ENCODE data around the gene TJAP1. TPM values are rescaled to one million over a fixed set of nuclear protein-coding genes. Genes with fewer than 3 reads are reported as not detected.
A peak's percentile ranks its signal among the peaks of the same experiment; 100 is the strongest.
"Not testable (repeated sequence)": the region's sequence is repeated elsewhere in the genome, so short reads cannot be mapped to it uniquely, and the experiment has no call there.

Gene TJAP1
- total and polyA plus RNA-seq, 7 experiments from 2014 or later, result 8.2 to 55.2 (median 31.6) TPM

DNA sequence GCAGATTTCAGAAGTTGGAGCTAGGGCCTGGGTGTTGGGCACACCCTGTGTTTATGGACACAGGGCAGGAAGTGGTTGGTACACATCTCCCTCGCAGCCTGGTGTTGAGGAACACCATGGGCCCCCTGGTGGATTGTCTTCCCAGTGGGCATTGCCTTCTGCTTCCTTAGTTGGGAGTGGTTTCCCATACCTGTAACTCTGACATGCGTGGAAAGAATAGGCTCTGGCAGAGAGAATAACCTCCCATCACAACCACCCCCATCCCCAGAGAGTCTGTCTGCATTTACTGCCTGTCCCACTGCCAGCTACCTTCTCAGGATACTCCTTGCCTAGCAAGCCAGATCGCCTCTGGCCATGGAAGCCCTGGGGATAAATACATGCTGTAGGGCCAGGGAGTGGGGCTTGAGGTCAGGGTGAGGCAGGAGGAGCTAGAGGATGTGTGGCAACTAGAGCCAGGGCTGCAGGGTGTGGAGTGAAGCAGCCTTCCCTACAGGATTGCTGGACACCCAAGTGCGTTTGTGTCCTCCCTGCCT lies 18.1 kb downstream of the TJAP1 start:
- Mint-ChIP-seq H3K4me1 (peaks cover 15 to 38% (median 27%) of the 10 kb centered on the region in 7 donors), H3K27ac (peak overlapping the region; percentile 51 to 88 (median 80)), H3K9me3 (no peaks in the 10 kb centered on the region), H3K27me3 (no peaks in the 10 kb centered on the region), H3K4me3 (peak overlapping the region in 9 of 10 donors; percentile 12 to 71 (median 53)), H3K36me3 (peaks cover 0 to 12% (median 0%) of the 10 kb centered on the region in 5 donors)
- CTCF ChIA-PET, result interaction anchor here (0.7 to 1.5 kb wide), 9 partner anchors 9 to 267 kb away, joined by 3 to 8 read pairs (median 3); partner anchors contain the start of gene DNPH1
- Histone ChIP-seq H3K4me3 (ENCODE audit: low read length) (no peak overlapping the region), H3K36me3 (ENCODE audit: control insufficient read depth in 2 of 3, insufficient read depth in 3 of 3, low read length in 3 of 3) (peaks cover 0 to 51% (median 11%) of the 10 kb centered on the region in 3 experiments), H3K27ac (ENCODE audit: low read depth, low read length) (peak overlapping the region; percentile 37), H3K27me3 (ENCODE audit: control insufficient read depth in 2 of 2, insufficient read depth in 2 of 2, low read length in 2 of 2) (no peaks in the 10 kb centered on the region), H3K9me3 (ENCODE audit: control insufficient read depth in 2 of 3, low read length in 3 of 3) (no peaks in the 10 kb centered on the region), H3K4me1 (ENCODE audit: control insufficient read depth in 2 of 2, insufficient read depth in 2 of 2, low read length in 2 of 2) (peaks cover 12 to 15% of the 10 kb centered on the region in 2 donors)
- intact Hi-C loops (cut with micrococcal nuclease), result loop anchor here in 1 of 2 donors (1.0 kb wide), 2 partner anchors 41 to 109 kb away; no protein-coding TSS in a partner anchor
- POLR2A ChIA-PET, result interaction anchor here (0.6 to 1.6 kb wide), 7 partner anchors 12 to 750 kb away, joined by 3 to 8 read pairs (median 4); partner anchors contain the start of gene TBCC
- ATAC-seq, result peak; percentile 61
- DNase-seq, result peak in 4 of 9 donors; percentile 23 to 40 (median 36)

GRCh38 chr6:43496370-43497128 lies 19.2 kb downstream of the TJAP1 start:
- POLR2A ChIA-PET, result interaction anchor here (1.5 kb wide), 2 partner anchors 11 to 17 kb away, joined by 5 to 7 read pairs; no protein-coding TSS in a partner anchor
- Mint-ChIP-seq H3K27ac (peak overlapping the region in 1 of 9 donors; percentile 38), H3K4me3 (no peak overlapping the region), H3K4me1 (peaks cover 15 to 38% (median 27%) of the 10 kb centered on the region in 7 donors), H3K27me3 (no peaks in the 10 kb centered on the region), H3K9me3 (no peaks in the 10 kb centered on the region), H3K36me3 (peaks cover 2 to 21% (median 4%) of the 10 kb centered on the region in 5 donors)
- Histone ChIP-seq H3K27ac (ENCODE audit: low read depth, low read length) (peak overlapping the region; percentile 36), H3K36me3 (ENCODE audit: control insufficient read depth in 2 of 3, insufficient read depth in 3 of 3, low read length in 3 of 3) (peaks cover 0 to 62% (median 11%) of the 10 kb centered on the region in 3 experiments), H3K9me3 (ENCODE audit: control insufficient read depth in 2 of 3, low read length in 3 of 3) (no peaks in the 10 kb centered on the region), H3K4me3 (ENCODE audit: low read length) (no peak overlapping the region), H3K4me1 (ENCODE audit: control insufficient read depth in 2 of 2, insufficient read depth in 2 of 2, low read length in 2 of 2) (peaks cover 12 to 15% of the 10 kb centered on the region in 2 donors), H3K27me3 (ENCODE audit: control insufficient read depth in 2 of 2, insufficient read depth in 2 of 2, low read length in 2 of 2) (no peaks in the 10 kb centered on the region)
- CTCF ChIA-PET, result interaction anchor here (0.9 to 1.3 kb wide), 5 partner anchors 9 to 268 kb away, joined by 3 to 5 read pairs (median 3); partner anchors contain the start of genes DNPH1 and TJAP1
- intact Hi-C loops (cut with micrococcal nuclease), result loop anchor here in 1 of 2 donors (1.0 to 2.0 kb wide), 2 partner anchors 188 to 234 kb away; partner anchors contain the start of gene CRIP3
- ATAC-seq (no peak), DNase-seq (no peak)

GRCh38 chr6:43497129-43497396 lies 19.7 kb downstream of the TJAP1 start:
- POLR2A ChIA-PET, result no interaction called here
- Mint-ChIP-seq H3K36me3 (peaks cover 4 to 26% (median 9%) of the 10 kb centered on the region in 5 donors), H3K9me3 (no peaks in the 10 kb centered on the region), H3K27ac (peak overlapping the region in 2 of 9 donors; percentile 59 to 67), H3K4me1 (peaks cover 15 to 37% (median 27%) of the 10 kb centered on the region in 7 donors), H3K27me3 (no peaks in the 10 kb centered on the region), H3K4me3 (no peak overlapping the region)
- H3K9me3 ChIP-seq (ENCODE audit: control insufficient read depth in 2 of 3, low read length in 3 of 3), result no peaks in the 10 kb centered on the region
- CTCF ChIA-PET, result interaction anchor here (0.9 to 1.4 kb wide), 2 partner anchors 19 to 233 kb away, joined by 3 read pairs; partner anchors contain the start of gene TJAP1
- no peaks in the 10 kb centered on the region for H3K27me3 ChIP-seq (ENCODE audit: control insufficient read depth in 2 of 2, insufficient read depth in 2 of 2, low read length in 2 of 2)
- no peak for ATAC-seq
- no peak overlapping the region for H3K27ac ChIP-seq (ENCODE audit: low read depth, low read length)
- H3K4me3 ChIP-seq (ENCODE audit: low read length), result no peak overlapping the region
- peaks cover 0 to 59% (median 11%) of the 10 kb centered on the region in 3 experiments for H3K36me3 ChIP-seq (ENCODE audit: control insufficient read depth in 2 of 3, insufficient read depth in 3 of 3, low read length in 3 of 3)
- intact Hi-C loops (cut with micrococcal nuclease), result loop anchor here in 1 of 2 donors (2.0 kb wide), 1 partner anchor 234 kb away; no protein-coding TSS in a partner anchor
- peaks cover 12 to 15% of the 10 kb centered on the region in 2 donors for H3K4me1 ChIP-seq (ENCODE audit: control insufficient read depth in 2 of 2, insufficient read depth in 2 of 2, low read length in 2 of 2)
- no peak for DNase-seq

GRCh38 chr6:43497689-43498088 lies 20.3 kb downstream of the TJAP1 start:
- H3K27me3 Mint-ChIP-seq, result no peaks in the 10 kb centered on the region
- CTCF ChIA-PET, result interaction anchor here (1.4 kb wide), 2 partner anchors 9 to 234 kb away, joined by 3 to 4 read pairs; no protein-coding TSS in a partner anchor
- Histone ChIP-seq H3K4me3 (ENCODE audit: low read length) (no peak overlapping the region), H3K27me3 (ENCODE audit: control insufficient read depth in 2 of 2, insufficient read depth in 2 of 2, low read length in 2 of 2) (no peaks in the 10 kb centered on the region), H3K27ac (ENCODE audit: low read depth, low read length) (no peak overlapping the region), H3K36me3 (ENCODE audit: control insufficient read depth in 2 of 3, insufficient read depth in 3 of 3, low read length in 3 of 3) (peaks cover 0 to 61% (median 11%) of the 10 kb centered on the region in 3 experiments), H3K4me1 (ENCODE audit: control insufficient read depth in 2 of 2, insufficient read depth in 2 of 2, low read length in 2 of 2) (peaks cover 12 to 15% of the 10 kb centered on the region in 2 donors), H3K9me3 (ENCODE audit: control insufficient read depth in 2 of 3, low read length in 3 of 3) (no peaks in the 10 kb centered on the region)
- no peak overlapping the region for H3K4me3 Mint-ChIP-seq
- DNase-seq, result no peak
- H3K4me1 Mint-ChIP-seq, result peaks cover 11 to 32% (median 22%) of the 10 kb centered on the region in 7 donors
- POLR2A ChIA-PET, result no interaction called here
- ATAC-seq, result no peak
- intact Hi-C loops (cut with micrococcal nuclease), result loop anchor here in 1 of 2 donors (2.0 kb wide), 1 partner anchor 235 kb away; no protein-coding TSS in a partner anchor
- H3K36me3 Mint-ChIP-seq, result peaks cover 4 to 31% (median 13%) of the 10 kb centered on the region in 5 donors
- H3K27ac Mint-ChIP-seq, result peak overlapping the region in 3 of 9 donors; percentile 56 to 77 (median 59)
- no peaks in the 10 kb centered on the region for H3K9me3 Mint-ChIP-seq

GRCh38 chr6:43498291-43498690 lies 20.9 kb downstream of the TJAP1 start:
- H3K27ac Mint-ChIP-seq; H3K9me3 Mint-ChIP-seq; ATAC-seq; H3K9me3 ChIP-seq (ENCODE audit: control insufficient read depth in 2 of 3, low read length in 3 of 3); H3K4me3 ChIP-seq (ENCODE audit: low read length); H3K27me3 Mint-ChIP-seq; POLR2A ChIA-PET; H3K4me3 Mint-ChIP-seq; H3K27me3 ChIP-seq (ENCODE audit: control insufficient read depth in 2 of 2, insufficient read depth in 2 of 2, low read length in 2 of 2); H3K27ac ChIP-seq (ENCODE audit: low read depth, low read length); DNase-seq; intact Hi-C loops (cut with micrococcal nuclease): not testable (repeated sequence)
- peaks cover 7 to 37% (median 10%) of the 10 kb centered on the region in 5 donors for H3K36me3 Mint-ChIP-seq
- peaks cover 11 to 26% (median 21%) of the 10 kb centered on the region in 7 donors for H3K4me1 Mint-ChIP-seq
- peaks cover 0 to 63% (median 16%) of the 10 kb centered on the region in 3 experiments for H3K36me3 ChIP-seq (ENCODE audit: control insufficient read depth in 2 of 3, insufficient read depth in 3 of 3, low read length in 3 of 3)
- CTCF ChIA-PET, result interaction anchor here (1.4 kb wide), 2 partner anchors 8 to 234 kb away, joined by 3 to 4 read pairs; no protein-coding TSS in a partner anchor
- H3K4me1 ChIP-seq (ENCODE audit: control insufficient read depth in 2 of 2, insufficient read depth in 2 of 2, low read length in 2 of 2), result peaks cover 12 to 15% of the 10 kb centered on the region in 2 donors

GRCh38 chr6:43499028-43499815 lies 21.9 kb downstream of the TJAP1 start:
- H3K4me1 Mint-ChIP-seq, result peaks cover 7 to 17% (median 15%) of the 10 kb centered on the region in 7 donors
- Histone ChIP-seq H3K36me3 (ENCODE audit: control insufficient read depth in 2 of 3, insufficient read depth in 3 of 3, low read length in 3 of 3) (peaks cover 0 to 70% (median 18%) of the 10 kb centered on the region in 3 experiments), H3K4me3 (ENCODE audit: low read length) (no peak overlapping the region), H3K4me1 (ENCODE audit: control insufficient read depth in 2 of 2, insufficient read depth in 2 of 2, low read length in 2 of 2) (peaks cover 12 to 15% of the 10 kb centered on the region in 2 donors), H3K27me3 (ENCODE audit: control insufficient read depth in 2 of 2, insufficient read depth in 2 of 2, low read length in 2 of 2) (no peaks in the 10 kb centered on the region), H3K9me3 (ENCODE audit: control insufficient read depth in 2 of 3, low read length in 3 of 3) (no peaks in the 10 kb centered on the region), H3K27ac (ENCODE audit: low read depth, low read length) (no peak overlapping the region)
- H3K4me3 Mint-ChIP-seq, result no peak overlapping the region
- ATAC-seq (no peak), DNase-seq (no peak)
- no peaks in the 10 kb centered on the region for H3K9me3 Mint-ChIP-seq
- H3K27me3 Mint-ChIP-seq, result no peaks in the 10 kb centered on the region
- H3K36me3 Mint-ChIP-seq, result peaks cover 7 to 40% (median 13%) of the 10 kb centered on the region in 5 donors
- POLR2A ChIA-PET, result no interaction called here
- intact Hi-C loops (cut with micrococcal nuclease), result no loop called here
- CTCF ChIA-PET, result interaction anchor here (1.4 kb wide), 1 partner anchor 7 kb away, joined by 4 read pairs; no protein-coding TSS in a partner anchor
- peak overlapping the region in 1 of 9 donors; percentile 49 for H3K27ac Mint-ChIP-seq

All from naive thymus-derived CD4-positive, alpha-beta T cell (primary cell).